Embryonic facial prominence (tissue), 1 donor: Measurements from ENCODE around the gene GNG10.
"Not testable (repeated sequence)": the region's sequence is repeated elsewhere in the genome, so short reads cannot be mapped to it uniquely, and the experiment has no call there.

Source experiments
- DNase-seq: peaks from one replicate; pipeline ENCODE4 v3.0.0-alpha.2; 2016; ENCODE audit errors: extremely low spot score

GNG10 gene

DNA sequence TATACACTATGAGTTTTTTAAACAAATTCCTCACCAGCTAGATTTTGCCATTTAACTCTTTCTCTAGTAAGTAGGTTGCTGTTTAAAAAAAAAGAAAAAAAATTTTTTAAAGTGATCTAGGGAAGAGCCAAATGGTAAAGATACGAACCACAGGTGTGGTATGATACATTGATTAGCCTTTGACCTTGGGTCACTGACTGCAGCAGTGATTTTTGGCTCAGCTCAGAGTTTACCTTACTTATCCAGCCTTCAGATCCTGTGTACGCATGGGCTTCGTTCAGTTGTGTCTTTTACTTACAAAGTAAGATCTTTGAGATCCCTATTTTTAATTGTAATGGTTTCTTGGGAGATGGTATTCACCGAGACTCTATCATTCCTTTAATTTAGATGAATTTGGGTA is 12.4 kb upstream of the GNG10 start:
- DNase-seq: no peak

DNA sequence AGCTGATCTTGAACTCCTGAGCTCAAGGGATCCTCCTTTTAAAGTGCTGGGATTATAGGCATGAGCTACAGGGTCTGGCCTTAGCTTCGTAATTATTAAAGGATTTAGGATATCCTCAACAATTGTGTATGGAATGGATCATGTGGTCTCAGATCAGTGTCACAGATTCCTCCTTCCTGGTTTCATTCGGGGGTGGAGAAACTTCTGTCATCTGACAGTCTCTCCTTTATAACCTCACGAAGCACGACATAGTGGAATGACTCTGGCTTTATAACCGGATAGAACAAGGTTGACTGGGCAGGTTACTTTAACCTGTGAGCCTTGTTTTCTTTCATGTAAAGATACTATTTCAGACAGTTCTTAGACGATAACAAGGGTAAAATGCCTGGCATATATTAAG is 4.4 kb upstream of the GNG10 start:
- no peak for DNase-seq

DNA sequence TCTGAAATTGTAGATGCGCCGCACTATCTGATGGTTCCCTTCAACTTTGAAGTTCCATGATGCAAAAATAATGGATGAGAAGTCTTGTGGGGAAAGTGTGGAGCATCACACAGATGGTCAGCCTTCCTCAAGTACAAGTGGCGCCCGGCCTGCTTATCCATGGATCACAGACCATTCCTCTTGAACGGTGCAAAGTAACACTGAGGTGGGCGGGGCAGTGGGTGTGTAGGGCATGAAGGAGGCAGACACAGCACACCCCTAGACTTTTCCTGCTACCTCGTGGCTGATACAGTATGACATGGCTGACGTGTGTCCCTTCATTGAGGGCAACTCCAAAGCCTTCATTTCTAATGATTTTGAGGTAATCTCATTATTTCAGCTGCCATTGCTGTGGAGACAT is 2.5 kb upstream of the GNG10 start:
- DNase-seq: no peak

DNA sequence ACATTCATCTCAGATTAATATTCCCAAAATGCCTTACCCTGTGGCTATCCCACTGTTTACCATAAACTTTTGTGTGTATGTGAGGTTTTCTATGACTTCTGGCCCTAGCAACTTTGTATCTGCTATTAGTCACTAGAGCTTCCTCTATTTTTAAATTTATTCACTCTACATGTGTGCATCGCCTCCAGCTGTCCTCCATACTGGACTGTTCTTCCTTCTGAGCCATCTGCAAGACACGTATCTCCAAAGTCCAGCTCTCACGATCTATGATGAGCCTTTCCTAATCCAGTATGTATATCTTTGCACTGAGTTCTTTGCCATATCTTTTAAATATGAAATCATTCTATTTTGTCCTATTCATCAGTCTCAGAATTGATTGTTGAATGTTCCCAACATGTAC is 1.7 kb upstream of the GNG10 start:
- DNase-seq: no peak

DNA sequence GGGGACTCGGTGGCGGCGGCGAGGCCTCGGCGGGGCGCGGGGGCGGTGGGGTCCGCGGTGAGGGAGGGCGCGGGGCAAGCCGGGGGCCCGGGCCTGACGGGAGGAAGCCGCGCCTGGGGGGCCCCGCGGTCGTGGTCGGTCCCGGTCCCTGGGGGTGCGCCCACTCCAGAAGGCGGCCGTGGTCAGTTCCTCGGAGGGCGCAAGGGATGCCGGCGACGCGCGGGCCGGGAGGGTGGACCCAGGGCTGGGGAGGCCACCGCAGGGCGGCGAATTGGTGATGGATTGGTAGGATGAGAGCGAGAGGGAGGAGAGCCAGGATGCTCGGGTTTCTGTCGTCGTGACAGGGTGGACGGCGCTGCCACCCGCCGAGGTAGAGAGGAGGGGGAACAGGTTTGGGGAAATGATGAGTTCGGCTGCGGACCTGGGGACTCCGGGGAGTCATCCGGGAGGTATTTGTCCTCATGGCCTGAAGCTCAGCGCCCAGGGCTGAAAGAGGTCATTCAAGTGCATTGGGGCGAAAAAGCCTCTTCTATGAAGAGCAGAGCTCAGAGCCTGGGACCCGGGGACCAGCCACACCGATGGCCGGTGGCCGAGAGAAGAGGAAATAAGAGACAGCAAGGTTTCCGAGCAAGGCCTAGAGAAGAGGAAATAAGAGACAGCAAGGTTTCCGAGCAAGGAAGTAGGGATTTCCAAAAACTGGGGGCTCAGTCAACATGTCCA is 557 bp downstream of the GNG10 start:
- DNase-seq: no peak

DNA sequence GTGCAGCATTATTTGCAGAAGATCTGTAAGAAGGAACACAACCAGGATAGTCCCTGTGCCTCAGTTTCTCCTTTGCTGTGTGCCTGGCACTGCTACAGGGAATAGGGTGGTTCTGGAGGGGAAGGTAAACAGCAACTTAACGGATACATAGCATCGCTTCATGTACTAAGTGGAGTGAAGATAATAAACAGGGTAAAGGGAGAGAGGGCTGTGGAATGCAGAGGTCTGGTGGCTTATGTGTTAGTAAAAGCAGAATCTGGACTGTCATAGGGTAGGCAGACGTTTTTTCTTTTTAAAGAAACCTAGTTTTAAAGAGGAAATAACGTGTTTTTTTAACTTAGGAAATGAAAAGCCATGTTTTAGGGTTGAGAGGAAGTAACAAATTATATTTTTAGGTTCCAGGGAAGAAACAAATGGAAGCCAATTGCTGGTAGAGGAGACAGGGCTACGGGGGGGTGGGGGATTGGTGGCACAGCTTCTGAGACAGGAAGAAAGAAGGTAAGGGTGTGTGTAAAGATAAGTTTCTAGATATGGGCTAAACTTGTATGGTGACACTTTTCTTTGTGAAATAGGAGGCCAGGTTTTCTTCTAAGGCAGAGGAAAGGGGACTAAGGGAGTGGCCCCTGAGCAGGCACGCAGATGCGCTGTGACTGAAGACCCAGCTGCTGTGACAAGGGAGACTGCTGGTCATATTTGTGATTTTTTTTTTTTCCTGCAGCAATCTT is 1.3 kb downstream of the GNG10 start:
- DNase-seq: no peak

DNA sequence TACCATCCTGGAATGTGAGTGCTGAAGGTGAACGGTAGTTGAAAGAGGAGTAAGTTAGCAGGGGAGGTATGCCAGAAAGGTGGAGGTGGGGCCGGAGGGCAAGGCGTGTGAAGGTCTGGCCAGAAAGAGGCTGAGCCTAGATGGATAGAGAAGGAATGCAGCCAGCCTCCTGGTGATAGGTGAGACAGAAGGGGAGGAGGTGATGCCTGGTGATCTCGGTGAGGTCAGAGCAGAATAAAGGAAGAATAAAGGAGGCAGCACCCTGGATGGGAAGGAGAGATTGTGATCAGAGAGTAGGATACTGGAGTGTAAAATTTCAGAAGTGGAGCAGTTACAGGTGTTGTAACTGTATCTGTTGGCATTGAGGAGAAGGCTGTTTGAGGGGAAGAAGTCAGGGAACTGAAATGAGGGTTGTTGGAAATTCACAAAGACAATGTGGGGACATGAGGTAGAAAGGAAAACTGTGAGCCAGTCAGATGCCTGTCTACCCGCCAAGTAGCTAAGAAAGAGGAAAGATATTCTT is 2.0 kb downstream of the GNG10 start:
- DNase-seq: no peak

DNA sequence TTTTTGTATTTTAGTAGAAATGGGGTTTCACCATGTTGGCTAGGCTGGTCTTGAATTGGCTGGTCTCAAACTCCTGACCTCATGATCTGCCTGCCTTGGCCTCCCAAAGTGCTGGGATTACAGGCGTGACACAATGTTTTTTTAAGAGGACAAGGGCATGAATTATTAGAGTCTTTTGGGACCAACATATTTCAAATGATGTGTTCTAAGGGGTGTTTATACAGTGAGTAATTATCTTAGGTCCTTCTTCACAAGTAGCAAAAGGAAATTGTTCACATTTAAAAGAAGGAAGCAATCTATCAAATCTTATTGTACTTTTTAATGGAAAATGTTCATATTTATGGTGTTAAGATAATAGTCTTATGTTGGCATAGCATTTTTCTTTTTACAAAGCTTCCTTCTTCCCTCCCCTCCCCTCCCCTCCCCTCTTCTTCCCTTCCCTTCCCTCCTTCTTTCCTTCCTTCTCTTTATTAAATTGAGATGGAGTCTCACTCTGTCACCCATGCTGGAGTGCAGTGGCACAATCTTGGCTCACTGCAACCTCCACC is 6.7 kb downstream of the GNG10 start:
- no peak for DNase-seq

DNA sequence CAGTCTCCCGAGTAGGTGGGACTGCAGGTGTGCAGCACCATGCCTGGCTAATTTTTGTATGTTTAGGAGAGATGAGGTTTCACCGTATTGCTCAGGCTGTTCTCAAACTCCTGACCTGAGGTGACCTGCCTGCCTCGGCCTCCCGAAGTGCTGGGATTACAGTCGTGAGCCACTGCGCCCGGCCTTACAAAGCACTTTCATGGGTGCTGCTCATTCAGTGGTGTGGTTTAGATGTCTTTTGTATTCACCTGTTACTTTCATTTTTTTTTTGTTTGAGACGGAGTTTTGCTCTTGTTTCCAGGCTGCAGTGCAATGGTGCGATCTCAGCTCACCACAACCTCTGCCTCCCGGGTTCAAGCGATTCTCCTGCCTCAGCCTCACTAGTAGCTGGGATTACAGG is 7.2 kb downstream of the GNG10 start:
- not testable (repeated sequence) for DNase-seq

DNA sequence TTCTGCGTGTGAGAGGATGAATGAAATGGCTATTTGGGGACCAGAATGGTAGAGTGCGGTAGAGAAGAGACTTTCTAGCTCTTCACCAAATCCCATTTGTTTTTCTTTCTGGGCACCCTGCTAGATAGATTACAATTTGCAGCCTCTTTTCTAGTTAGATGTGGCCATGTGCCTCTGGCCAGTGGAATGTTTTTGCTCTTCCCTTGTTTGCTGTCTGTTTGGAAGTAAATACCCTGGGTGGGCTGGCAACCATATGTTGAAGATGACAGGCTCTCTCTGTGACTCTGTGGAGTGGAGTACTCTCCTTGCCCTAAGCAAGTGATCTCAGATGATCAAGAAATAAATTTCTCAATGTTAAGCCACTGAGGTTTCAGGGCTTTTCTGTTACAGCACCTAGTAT is 12.9 kb downstream of the GNG10 start:
- DNase-seq: no peak

DNA sequence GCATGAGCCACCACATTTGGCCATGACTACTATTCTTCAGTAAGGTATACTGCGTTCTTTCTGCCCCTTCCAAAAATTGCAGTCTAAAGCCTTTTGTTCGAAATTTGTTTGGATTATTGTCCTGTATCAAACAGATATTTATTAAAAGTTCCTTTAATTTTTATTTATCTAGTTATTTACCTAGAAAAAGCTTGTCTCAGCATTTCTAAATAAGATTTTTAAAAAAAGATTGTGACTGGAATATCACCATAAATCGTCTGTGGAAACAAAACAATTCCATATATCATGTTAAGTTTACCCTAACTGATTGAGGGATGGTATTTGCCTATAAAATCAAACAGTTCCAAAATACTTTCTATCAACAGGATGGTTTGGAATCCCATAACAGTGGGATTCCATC is 14.7 kb downstream of the GNG10 start:
- DNase-seq: no peak

DNA sequence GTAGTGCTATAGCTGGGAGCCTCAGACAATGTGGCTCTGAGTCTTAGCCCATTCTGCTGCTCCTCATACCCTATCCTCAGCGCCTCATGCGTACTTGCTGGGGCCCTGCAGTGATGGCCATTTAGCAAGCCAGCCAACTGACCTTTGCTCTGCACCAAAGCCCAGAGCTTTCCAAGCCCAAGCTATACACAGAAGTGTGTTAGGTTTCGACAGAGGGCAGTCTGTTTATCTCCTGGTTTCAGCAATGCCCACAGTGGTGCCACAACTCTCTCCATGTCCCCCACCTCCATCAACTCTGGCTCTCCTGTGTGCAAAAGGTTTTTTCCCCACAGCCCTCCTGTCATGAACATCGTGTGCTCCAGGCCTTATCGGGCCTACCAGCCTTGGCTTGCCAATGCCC is 16.9 kb downstream of the GNG10 start:
- no peak for DNase-seq

DNA sequence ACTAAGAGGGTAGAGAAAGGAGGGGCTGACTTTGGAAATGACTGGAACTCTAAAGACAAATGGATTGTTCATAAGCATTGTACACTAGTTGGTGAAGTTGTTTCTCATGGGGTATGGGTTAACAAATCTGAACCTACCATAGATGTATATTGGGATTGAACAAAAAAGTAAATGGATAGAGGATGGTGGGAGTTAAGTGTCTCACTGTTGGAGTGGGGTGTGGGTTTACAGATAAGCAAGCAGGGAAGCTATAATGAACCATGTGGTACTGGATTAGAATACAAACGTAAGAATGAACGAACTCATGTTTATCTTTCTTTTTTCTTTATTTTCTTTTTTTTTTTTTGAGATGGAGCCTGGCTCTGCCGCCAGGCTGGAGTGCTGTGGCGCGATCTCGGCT is 17.8 kb downstream of the GNG10 start:
- DNase-seq: no peak

DNA sequence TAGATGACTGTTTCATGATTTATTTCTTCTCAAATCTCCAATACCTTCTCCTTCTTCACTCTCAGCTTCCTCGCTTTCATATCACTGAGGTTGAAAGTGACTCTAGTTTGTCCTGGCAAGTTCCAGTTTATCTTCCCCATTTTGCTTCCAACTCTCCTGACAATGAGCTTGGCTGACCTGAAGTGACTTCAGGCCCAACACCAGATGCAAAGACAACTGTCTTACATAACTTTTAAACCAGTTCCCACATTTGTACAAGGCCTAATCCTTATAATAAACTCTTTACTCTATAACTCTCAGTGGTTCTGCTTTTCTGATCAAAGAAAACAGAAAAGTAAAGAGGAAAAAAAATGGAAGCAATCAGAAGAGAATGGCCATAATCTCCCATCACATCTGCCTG is 22.0 kb downstream of the GNG10 start:
- DNase-seq: no peak

DNA sequence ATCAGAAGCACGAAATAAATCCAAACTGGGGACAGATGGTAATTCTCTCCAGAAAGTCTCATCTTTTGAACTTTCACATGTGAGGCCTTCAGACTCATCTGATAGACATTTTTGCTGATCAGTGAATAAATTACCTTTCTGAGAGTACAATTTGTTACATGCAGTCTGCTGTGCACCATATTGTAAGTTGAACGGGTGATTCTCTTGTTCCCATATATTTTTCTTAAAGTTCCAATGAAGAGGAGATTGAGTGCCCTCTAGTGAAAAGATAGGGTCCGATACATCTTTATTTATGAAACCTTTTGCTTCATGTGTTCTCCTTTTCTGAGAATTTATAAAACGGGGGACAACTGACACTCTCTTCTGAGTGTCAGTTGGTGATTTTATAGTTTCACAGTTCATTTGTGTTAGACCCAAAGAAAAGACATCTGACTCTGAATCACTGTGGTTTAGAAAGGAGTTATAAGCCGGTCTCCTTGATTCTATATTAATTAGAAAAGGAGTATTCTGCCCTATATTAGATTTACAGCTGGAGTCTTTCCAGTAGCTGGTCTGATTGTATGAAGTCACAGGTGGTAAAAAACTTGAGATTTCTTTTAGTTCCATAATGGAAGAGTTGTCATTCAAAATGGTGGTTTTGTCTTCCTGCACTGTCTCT is 30.4 kb downstream of the GNG10 start:
- peak; percentile 20 for DNase-seq

DNA sequence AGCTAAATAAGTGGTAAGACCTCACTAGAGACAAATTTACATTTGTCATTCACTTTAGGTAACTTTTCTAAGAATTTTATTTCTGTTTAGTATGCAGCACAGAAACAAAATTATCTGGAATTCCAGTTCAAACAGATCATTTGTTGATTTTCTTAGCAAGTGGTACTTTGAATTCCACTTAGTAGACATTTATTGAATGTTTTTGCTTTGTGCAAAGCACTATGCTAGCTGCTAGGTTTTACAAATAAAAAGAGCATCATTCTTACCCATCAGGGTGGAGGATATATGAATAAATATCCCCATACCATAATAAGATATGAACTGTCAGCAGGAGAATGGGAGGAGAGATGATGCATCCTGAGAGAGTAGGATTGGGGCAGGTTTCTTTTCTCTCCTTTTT is 35.4 kb downstream of the GNG10 start:
- DNase-seq: no peak

DNA sequence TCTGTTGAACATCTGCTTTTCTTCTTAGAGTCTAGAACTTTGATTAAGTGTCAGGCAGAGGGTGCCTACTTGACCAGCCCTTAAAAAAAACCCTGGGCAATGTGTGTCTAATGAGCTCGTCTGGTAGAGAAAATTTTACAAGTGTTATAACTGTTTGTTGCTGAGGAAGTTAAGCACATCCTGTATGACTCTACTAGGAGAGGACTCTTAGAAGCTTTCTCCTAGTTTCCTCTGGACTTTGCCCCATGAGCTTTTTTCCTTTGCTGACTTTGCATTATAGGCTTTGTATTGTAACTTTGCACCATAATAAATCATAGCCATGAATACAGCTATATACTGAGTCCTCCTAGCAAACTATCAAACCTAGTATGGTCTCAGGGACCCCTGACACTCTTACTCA is 39.4 kb downstream of the GNG10 start:
- no peak for DNase-seq

DNA sequence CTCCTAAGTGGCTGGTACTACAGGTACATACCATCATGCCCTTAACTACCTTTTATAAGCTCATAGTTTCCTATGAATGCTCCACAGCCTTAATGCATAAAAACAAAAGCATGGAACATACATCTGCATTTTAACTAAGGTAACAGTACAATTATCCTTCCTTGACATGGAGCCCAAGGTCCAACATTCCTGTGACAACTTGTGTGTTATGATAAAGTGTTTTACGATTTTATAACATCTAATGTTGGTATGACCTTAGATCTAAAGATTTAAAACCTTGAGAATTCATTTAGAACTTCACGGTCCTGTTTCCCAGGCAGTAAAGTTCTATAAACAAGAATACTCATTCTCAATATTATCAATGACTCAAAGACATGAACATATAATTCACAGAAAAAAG is 43.1 kb downstream of the GNG10 start:
- no peak for DNase-seq

DNA sequence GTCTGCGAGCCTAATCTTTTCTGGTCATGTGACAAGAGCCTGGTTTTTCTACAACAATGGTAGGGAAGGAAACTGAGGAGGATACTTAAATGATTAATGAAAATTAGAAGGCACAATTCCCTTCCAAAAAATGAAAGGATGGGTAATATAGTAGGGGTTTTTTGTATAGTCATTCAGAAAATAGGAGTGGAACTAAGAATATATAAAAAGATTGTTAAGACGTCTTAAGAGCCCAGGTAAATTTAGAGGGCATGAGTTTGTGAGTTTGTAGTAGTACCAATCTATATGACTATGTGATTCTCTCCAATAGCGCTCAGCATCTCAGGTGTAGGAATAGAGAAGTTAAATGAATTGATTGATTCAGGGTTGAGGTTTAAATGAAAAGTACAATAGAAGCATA is 50.1 kb downstream of the GNG10 start:
- DNase-seq: no peak

DNA sequence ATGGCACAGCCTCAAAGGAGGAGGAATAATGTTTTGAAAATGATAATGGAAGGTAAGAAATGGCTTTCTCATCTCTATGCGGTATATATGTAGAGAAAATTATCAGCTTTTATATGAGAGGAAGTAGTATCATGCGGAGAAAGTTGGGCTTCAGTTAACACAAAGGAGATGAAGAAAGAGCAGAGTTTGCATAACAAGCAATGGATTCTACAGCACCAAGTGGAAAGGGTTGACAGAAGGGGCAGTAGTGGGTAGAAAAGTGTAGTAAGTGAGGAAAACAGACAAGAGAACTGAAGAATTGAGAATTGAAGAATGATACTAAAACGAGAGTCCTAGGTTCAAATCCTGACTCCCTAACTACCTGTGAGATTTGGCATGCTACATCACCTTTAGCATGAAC is 51.0 kb downstream of the GNG10 start:
- DNase-seq: no peak

DNA sequence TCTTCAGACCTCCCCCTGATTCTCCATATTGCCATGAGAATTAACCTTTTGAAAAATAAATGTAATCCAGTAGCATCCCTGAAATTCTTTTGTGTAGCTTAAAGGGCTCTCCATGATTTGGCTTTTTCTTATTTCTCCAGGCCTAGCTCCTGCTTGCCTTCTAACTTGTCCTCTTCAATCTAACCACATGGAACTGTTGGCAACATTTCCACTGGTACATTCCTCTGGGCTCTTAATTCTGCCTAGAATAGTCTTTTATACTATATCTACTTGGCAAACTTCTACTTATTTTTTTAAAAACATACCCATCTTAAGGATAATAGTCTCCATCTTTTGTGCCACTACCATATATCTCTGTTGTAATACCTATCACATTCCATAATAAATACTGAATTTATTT is 54.1 kb downstream of the GNG10 start:
- DNase-seq: no peak

DNA sequence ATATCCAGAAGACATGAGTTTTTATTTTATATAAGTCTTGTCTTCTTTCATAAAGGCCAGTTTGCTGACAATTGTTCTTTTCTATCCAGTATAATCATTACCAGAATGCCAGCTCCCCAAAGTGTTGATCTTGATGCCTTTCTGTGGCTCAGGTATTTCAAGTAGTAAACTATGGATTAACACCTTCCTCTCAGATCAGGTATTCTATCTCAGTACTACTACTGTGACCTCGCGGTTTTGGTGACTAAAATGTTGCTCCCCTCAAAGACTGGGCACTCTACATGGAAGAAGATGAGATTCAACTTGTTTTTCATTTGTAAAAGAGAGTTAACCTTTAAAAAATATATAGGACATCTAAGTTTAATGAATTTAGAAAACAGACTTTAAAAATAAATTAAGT is 58.1 kb downstream of the GNG10 start:
- DNase-seq: no peak
